Chondrocyte (in vitro differentiated cells): ENCODE measurements around the gene ENTPD3. TPM values are rescaled to one million over a fixed set of nuclear protein-coding genes. Genes with fewer than 3 reads are reported as not detected.

Experiments used
- DNase-seq: peaks from one replicate; pipeline ENCODE4 v3.0.0; 2021; ENCODE audit warnings: mixed read lengths, low spot score
- H3K27ac Mint-ChIP-seq: one replicate; pipeline ENCODE4 v1.8.0; 2021; ENCODE audit warnings: mild to moderate bottlenecking, moderate library complexity, mixed read lengths; ENCODE audit not compliant: unreplicated experiment
- H3K27me3 Mint-ChIP-seq: 2 replicates; pipeline ENCODE4 v1.8.0; 2021; ENCODE audit warnings: low read depth, mixed read lengths
- H3K36me3 Mint-ChIP-seq: 2 replicates; pipeline ENCODE4 v1.8.0; 2021; ENCODE audit warnings: low read depth, mixed read lengths
- H3K4me1 Mint-ChIP-seq: 2 replicates; pipeline ENCODE4 v1.8.0; 2021; ENCODE audit warnings: low read depth, mild to moderate bottlenecking, mixed read lengths
- H3K4me3 Mint-ChIP-seq: one replicate; pipeline ENCODE4 v1.8.0; 2021; ENCODE audit warnings: mild to moderate bottlenecking, moderate library complexity, mixed read lengths; ENCODE audit not compliant: unreplicated experiment
- H3K9me3 Mint-ChIP-seq: 2 replicates; pipeline ENCODE4 v1.8.0; 2021; ENCODE audit warnings: low read depth, mixed read lengths
- total RNA-seq: library from RNA; stranded (reverse); gene quantifications from 3 replicates; pipeline ENCODE4 v1.2.1, GENCODE V29; 2021
- TF ChIP-seq, protein P1 (sequence below): fragments of 200-600 bp; sonication (generic); IDR thresholded peaks from 2 replicates; pipeline ENCODE4 v1.5.0; 2021; ENCODE audit warnings: antibody characterized with exemption, mild to moderate bottlenecking, moderate library complexity

Gene ENTPD3
- total RNA-seq, 1 donor from 2014 or later, result 0.15 TPM

DNA sequence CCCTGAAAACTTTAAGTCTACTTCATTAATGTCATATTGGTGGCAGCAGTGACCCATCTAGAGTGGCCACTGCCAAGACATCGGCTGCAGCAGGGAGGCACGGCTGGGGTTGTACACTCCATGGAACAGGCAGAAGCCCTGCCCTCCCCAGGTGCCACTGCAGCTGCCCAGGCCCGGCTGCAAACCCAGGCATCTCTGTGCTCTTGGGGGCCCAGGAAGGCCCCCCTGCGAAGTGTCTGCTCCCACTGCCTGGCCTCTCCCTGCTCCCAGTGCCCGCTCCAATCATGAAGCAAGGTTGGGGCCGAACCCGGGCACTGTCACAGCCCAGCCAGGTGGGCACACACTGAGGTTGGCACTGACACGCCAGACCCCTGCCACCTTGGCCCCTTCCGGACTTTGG is 58.1 kb downstream of the ENTPD3 start:
- no peaks in the 10 kb centered on the region for H3K27me3 Mint-ChIP-seq
- H3K27ac Mint-ChIP-seq, result no peak overlapping the region
- peak; percentile 79 for DNase-seq
- peaks cover 4% of the 10 kb centered on the region for H3K36me3 Mint-ChIP-seq
- TF ChIP-seq, protein P1, sequence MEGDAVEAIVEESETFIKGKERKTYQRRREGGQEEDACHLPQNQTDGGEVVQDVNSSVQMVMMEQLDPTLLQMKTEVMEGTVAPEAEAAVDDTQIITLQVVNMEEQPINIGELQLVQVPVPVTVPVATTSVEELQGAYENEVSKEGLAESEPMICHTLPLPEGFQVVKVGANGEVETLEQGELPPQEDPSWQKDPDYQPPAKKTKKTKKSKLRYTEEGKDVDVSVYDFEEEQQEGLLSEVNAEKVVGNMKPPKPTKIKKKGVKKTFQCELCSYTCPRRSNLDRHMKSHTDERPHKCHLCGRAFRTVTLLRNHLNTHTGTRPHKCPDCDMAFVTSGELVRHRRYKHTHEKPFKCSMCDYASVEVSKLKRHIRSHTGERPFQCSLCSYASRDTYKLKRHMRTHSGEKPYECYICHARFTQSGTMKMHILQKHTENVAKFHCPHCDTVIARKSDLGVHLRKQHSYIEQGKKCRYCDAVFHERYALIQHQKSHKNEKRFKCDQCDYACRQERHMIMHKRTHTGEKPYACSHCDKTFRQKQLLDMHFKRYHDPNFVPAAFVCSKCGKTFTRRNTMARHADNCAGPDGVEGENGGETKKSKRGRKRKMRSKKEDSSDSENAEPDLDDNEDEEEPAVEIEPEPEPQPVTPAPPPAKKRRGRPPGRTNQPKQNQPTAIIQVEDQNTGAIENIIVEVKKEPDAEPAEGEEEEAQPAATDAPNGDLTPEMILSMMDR, result no peak
- H3K4me3 Mint-ChIP-seq, result no peak overlapping the region
- H3K9me3 Mint-ChIP-seq, result no peaks in the 10 kb centered on the region
- no peaks in the 10 kb centered on the region for H3K4me1 Mint-ChIP-seq

DNA sequence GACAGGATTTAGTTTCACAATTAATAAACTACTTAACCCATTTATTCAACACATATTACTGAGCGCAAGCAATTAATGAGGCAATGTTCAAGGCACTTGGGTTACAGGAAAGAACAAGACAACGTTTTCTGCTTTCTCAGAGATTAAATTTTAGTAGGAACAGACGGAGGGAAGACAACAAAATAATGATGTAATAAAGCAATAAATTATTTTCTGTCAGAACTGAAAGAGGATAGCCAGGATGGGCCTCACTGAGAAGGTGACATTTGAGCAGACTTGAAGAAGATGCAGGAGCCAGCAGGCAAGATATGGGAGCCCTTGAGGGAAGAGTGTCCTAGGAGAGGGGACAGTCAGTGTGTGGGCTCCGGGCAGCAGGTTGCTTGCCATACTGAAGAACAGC is 58.9 kb downstream of the ENTPD3 start:
- H3K4me3 Mint-ChIP-seq, result no peak overlapping the region
- no peak overlapping the region for H3K27ac Mint-ChIP-seq
- H3K4me1 Mint-ChIP-seq, result no peaks in the 10 kb centered on the region
- no peaks in the 10 kb centered on the region for H3K27me3 Mint-ChIP-seq
- no peak for DNase-seq
- TF ChIP-seq, protein P1, result no peak
- no peaks in the 10 kb centered on the region for H3K9me3 Mint-ChIP-seq
- peaks cover 4% of the 10 kb centered on the region for H3K36me3 Mint-ChIP-seq

DNA sequence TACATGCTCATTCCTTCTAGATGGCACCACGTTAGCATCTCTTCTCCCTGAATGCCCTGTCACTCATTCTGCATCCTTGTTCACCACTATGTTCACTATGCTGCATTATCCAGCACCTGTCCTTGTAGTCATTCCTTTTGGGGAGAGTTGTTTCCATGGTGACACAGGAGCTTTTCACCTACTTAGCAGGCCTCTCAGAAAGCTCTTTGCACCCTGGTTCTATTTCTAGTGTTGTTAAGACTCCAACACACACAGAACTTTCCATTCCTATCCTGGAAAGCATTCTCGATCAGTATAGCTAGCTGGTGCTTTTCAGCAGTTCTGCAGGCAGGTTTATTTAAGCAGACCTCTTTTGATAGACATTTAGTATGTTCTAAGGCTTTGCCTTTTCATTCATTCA is 63.5 kb downstream of the ENTPD3 start:
- Mint-ChIP-seq H3K27me3 (no peaks in the 10 kb centered on the region), H3K36me3 (peaks cover 4% of the 10 kb centered on the region), H3K9me3 (no peaks in the 10 kb centered on the region), H3K27ac (no peak overlapping the region), H3K4me3 (no peak overlapping the region), H3K4me1 (peaks cover 21% of the 10 kb centered on the region)
- DNase-seq, result no peak
- TF ChIP-seq, protein P1, result no peak

DNA sequence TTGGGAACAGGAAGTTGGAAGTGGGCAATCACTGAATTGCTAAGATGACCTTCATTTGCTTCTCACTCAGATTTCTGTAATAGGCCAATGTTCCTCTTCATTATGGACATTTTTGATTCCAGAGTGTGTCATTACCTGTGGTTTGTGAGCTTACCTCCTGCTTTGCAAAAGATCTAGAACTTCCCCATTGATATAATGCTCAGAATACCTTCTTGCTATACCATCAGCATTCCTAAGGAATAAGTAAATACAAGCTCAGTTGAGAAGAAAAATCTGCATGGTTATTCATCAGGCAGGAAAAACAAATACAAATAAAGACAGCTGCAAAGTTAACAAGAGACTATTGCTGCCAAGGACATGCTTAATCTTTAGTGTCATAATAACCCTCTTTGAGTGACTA is 64.6 kb downstream of the ENTPD3 start:
- no peak for DNase-seq
- Mint-ChIP-seq H3K27me3 (no peaks in the 10 kb centered on the region), H3K36me3 (no peaks in the 10 kb centered on the region), H3K4me1 (peaks cover 26% of the 10 kb centered on the region), H3K27ac (no peak overlapping the region), H3K4me3 (no peak overlapping the region), H3K9me3 (no peaks in the 10 kb centered on the region)
- TF ChIP-seq, protein P1, result no peak

DNA sequence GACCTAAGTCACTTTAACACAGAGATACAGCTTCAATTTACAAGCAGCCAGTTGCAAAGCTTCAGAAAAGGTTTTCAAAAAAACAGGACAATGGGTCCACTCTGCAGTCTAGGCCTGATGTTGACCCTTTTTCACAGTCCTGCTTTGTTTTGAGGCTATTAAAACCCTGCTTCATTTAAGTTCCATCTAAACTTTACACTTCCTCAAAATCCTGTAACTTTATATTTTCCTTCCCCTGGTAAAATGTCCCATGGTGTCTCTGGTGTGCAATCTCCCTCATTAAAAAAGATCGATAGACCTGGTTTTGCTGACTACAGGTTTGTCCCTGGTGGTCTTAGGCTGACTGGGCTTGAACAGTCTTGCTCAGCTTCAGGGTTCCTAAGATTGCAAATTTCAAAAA is 65.1 kb downstream of the ENTPD3 start:
- H3K27ac Mint-ChIP-seq, result no peak overlapping the region
- no peaks in the 10 kb centered on the region for H3K27me3 Mint-ChIP-seq
- DNase-seq, result no peak
- no peaks in the 10 kb centered on the region for H3K36me3 Mint-ChIP-seq
- TF ChIP-seq, protein P1, result no peak
- H3K9me3 Mint-ChIP-seq, result no peaks in the 10 kb centered on the region
- H3K4me3 Mint-ChIP-seq, result peak overlapping the region; percentile 97
- H3K4me1 Mint-ChIP-seq, result peaks cover 29% of the 10 kb centered on the region
